Measurements from ENCODE around the gene TSPAN3.

Gene TSPAN3

GRCh38 chr15:77001966-77002365, 68.9 kb downstream of the TSPAN3 start:
- Histone ChIP-seq H3K4me2 (ENCODE audit: insufficient read depth, low read length, poor library complexity, severe bottlenecking) (no peak overlapping the region), H2AFZ (ENCODE audit: low read length) (no peak overlapping the region), H2BK120ac (ENCODE audit: low read depth, low read length) (no peak overlapping the region), H3K27ac (replicated peaks; ENCODE audit: low read length) (no peak overlapping the region), H4K8ac (ENCODE audit: low read depth, low read length) (no peak overlapping the region), H3K14ac (ENCODE audit: low read length) (no peak overlapping the region), H3K36me3 (replicated peaks in 1 of 2; ENCODE audit: control insufficient read depth in 2 of 2, insufficient read depth in 2 of 2, low read length in 2 of 2) (no peaks in the 10 kb centered on the region), H3K23ac (ENCODE audit: low read depth, low read length, poor library complexity) (peak overlapping the region; percentile 16), H3K79me1 (ENCODE audit: low read depth, low read length) (no peaks in the 10 kb centered on the region), H3K18ac (ENCODE audit: low read length) (no peak overlapping the region), H2BK15ac (ENCODE audit: low read length) (no peak overlapping the region), H2BK5ac (ENCODE audit: low read length) (no peak overlapping the region), H4K91ac (ENCODE audit: low read depth, low read length, poor library complexity) (no peak overlapping the region), H3K4me3 (ENCODE audit: low read length in 2 of 2) (no peak overlapping the region), H2AK5ac (ENCODE audit: low read depth, low read length) (no peak overlapping the region), H3K27me3 (ENCODE audit: control insufficient read depth in 3 of 3, insufficient read depth in 3 of 3, low read depth in 1 of 3, low read length in 3 of 3) (peaks cover 0 to 59% (median 0%) of the 10 kb centered on the region in 3 experiments), H3K9ac (ENCODE audit: low read depth, low read length, poor library complexity) (peak overlapping the region; percentile 63), H2BK12ac (ENCODE audit: low read length) (no peak overlapping the region), H3K9me3 (replicated peaks in 1 of 2; ENCODE audit: control insufficient read depth in 2 of 2, insufficient read depth in 1 of 2, low read depth in 1 of 2, low read length in 2 of 2) (no peaks in the 10 kb centered on the region), H3K4ac (ENCODE audit: low read length) (no peak overlapping the region), H3K4me1 (ENCODE audit: control insufficient read depth in 2 of 2, insufficient read depth in 1 of 2, low read depth in 1 of 2, low read length in 2 of 2) (no peaks in the 10 kb centered on the region)
- no peak for DNase-seq (ENCODE audit: low spot score)
- WGBS, 2 donors (ENCODE audit: extremely low coverage in 2 of 2, insufficient read length in 2 of 2, insufficient replicate concordance in 1 of 2) = no CpG with 5 or more reads among the region's 4 CpGs

- no peak overlapping the region for H4K8ac ChIP-seq (ENCODE audit: low read depth, low read length)
- H3K36me3 ChIP-seq (replicated peaks in 1 of 2; ENCODE audit: control insufficient read depth in 2 of 2, insufficient read depth in 2 of 2, low read length in 2 of 2) = no peaks in the 10 kb centered on the region
- H2AK5ac ChIP-seq (ENCODE audit: low read depth, low read length) = no peak overlapping the region
- H2BK120ac ChIP-seq (ENCODE audit: low read depth, low read length) = no peak overlapping the region
- H3K4me2 ChIP-seq (ENCODE audit: insufficient read depth, low read length, poor library complexity, severe bottlenecking) = no peak overlapping the region
- DNase-seq (ENCODE audit: low spot score) = no peak
- H2AFZ ChIP-seq (ENCODE audit: low read length) = no peak overlapping the region
- H3K4me1 ChIP-seq (ENCODE audit: control insufficient read depth in 2 of 2, insufficient read depth in 1 of 2, low read depth in 1 of 2, low read length in 2 of 2) = no peaks in the 10 kb centered on the region
- no peak overlapping the region for H3K27ac ChIP-seq (replicated peaks; ENCODE audit: low read length)
- no peak overlapping the region for H3K4ac ChIP-seq (ENCODE audit: low read length)
- peaks cover 0 to 61% (median 0%) of the 10 kb centered on the region in 3 experiments for H3K27me3 ChIP-seq (ENCODE audit: control insufficient read depth in 3 of 3, insufficient read depth in 3 of 3, low read depth in 1 of 3, low read length in 3 of 3)
- WGBS, 2 donors (ENCODE audit: extremely low coverage in 2 of 2, insufficient read length in 2 of 2, insufficient replicate concordance in 1 of 2) = no CpG with 5 or more reads among the region's 4 CpGs
- no peak overlapping the region for H4K91ac ChIP-seq (ENCODE audit: low read depth, low read length, poor library complexity)
- H3K14ac ChIP-seq (ENCODE audit: low read length) = no peak overlapping the region
- H2BK12ac ChIP-seq (ENCODE audit: low read length) = no peak overlapping the region
- H2BK15ac ChIP-seq (ENCODE audit: low read length) = no peak overlapping the region
- no peak overlapping the region for H3K9ac ChIP-seq (ENCODE audit: low read depth, low read length, poor library complexity)
- no peaks in the 10 kb centered on the region for H3K9me3 ChIP-seq (replicated peaks in 1 of 2; ENCODE audit: control insufficient read depth in 2 of 2, insufficient read depth in 1 of 2, low read depth in 1 of 2, low read length in 2 of 2)
- H2BK5ac ChIP-seq (ENCODE audit: low read length) = no peak overlapping the region
- no peaks in the 10 kb centered on the region for H3K79me1 ChIP-seq (ENCODE audit: low read depth, low read length)
- H3K4me3 ChIP-seq (ENCODE audit: low read length in 2 of 2) = no peak overlapping the region
- no peak overlapping the region for H3K18ac ChIP-seq (ENCODE audit: low read length)
- peak overlapping the region; percentile 29 for H3K23ac ChIP-seq (ENCODE audit: low read depth, low read length, poor library complexity)
Observed at GRCh38 chr15:77001351-77001750, 69.6 kb downstream of the TSPAN3 start.

- no peak overlapping the region for H4K8ac ChIP-seq (ENCODE audit: low read depth, low read length)
- H3K18ac ChIP-seq (ENCODE audit: low read length) = no peak overlapping the region
- peaks cover 0 to 66% (median 0%) of the 10 kb centered on the region in 3 experiments for H3K27me3 ChIP-seq (ENCODE audit: control insufficient read depth in 3 of 3, insufficient read depth in 3 of 3, low read depth in 1 of 3, low read length in 3 of 3)
- H3K4me3 ChIP-seq (ENCODE audit: low read length in 2 of 2) = no peak overlapping the region
- no peak overlapping the region for H2BK12ac ChIP-seq (ENCODE audit: low read length)
- H3K9me3 ChIP-seq (replicated peaks in 1 of 2; ENCODE audit: control insufficient read depth in 2 of 2, insufficient read depth in 1 of 2, low read depth in 1 of 2, low read length in 2 of 2) = no peaks in the 10 kb centered on the region
- no peak overlapping the region for H3K27ac ChIP-seq (replicated peaks; ENCODE audit: low read length)
- DNase-seq (ENCODE audit: low spot score) = no peak
- no peaks in the 10 kb centered on the region for H3K4me1 ChIP-seq (ENCODE audit: control insufficient read depth in 2 of 2, insufficient read depth in 1 of 2, low read depth in 1 of 2, low read length in 2 of 2)
- no peak overlapping the region for H2AFZ ChIP-seq (ENCODE audit: low read length)
- no peak overlapping the region for H3K23ac ChIP-seq (ENCODE audit: low read depth, low read length, poor library complexity)
- H2BK120ac ChIP-seq (ENCODE audit: low read depth, low read length) = no peak overlapping the region
- H3K14ac ChIP-seq (ENCODE audit: low read length) = no peak overlapping the region
- WGBS, 2 donors (ENCODE audit: extremely low coverage in 2 of 2, insufficient read length in 2 of 2, insufficient replicate concordance in 1 of 2) = no CpG with 5 or more reads among the region's 2 CpGs
- H3K4ac ChIP-seq (ENCODE audit: low read length) = no peak overlapping the region
- H4K91ac ChIP-seq (ENCODE audit: low read depth, low read length, poor library complexity) = no peak overlapping the region
- H3K4me2 ChIP-seq (ENCODE audit: insufficient read depth, low read length, poor library complexity, severe bottlenecking) = no peak overlapping the region
- no peak overlapping the region for H2AK5ac ChIP-seq (ENCODE audit: low read depth, low read length)
- no peak overlapping the region for H2BK15ac ChIP-seq (ENCODE audit: low read length)
- no peaks in the 10 kb centered on the region for H3K36me3 ChIP-seq (replicated peaks in 1 of 2; ENCODE audit: control insufficient read depth in 2 of 2, insufficient read depth in 2 of 2, low read length in 2 of 2)
- H3K79me1 ChIP-seq (ENCODE audit: low read depth, low read length) = no peaks in the 10 kb centered on the region
- H3K9ac ChIP-seq (ENCODE audit: low read depth, low read length, poor library complexity) = no peak overlapping the region
- no peak overlapping the region for H2BK5ac ChIP-seq (ENCODE audit: low read length)
Observed at GRCh38 chr15:76999996-77000395, 70.9 kb downstream of the TSPAN3 start.

- Histone ChIP-seq H3K27me3 (ENCODE audit: control insufficient read depth in 3 of 3, insufficient read depth in 3 of 3, low read depth in 1 of 3, low read length in 3 of 3) (peaks cover 0 to 66% (median 0%) of the 10 kb centered on the region in 3 experiments), H4K91ac (ENCODE audit: low read depth, low read length, poor library complexity) (no peak overlapping the region), H3K79me1 (ENCODE audit: low read depth, low read length) (no peaks in the 10 kb centered on the region), H3K9me3 (replicated peaks in 1 of 2; ENCODE audit: control insufficient read depth in 2 of 2, insufficient read depth in 1 of 2, low read depth in 1 of 2, low read length in 2 of 2) (no peaks in the 10 kb centered on the region), H3K36me3 (replicated peaks in 1 of 2; ENCODE audit: control insufficient read depth in 2 of 2, insufficient read depth in 2 of 2, low read length in 2 of 2) (no peaks in the 10 kb centered on the region), H2BK5ac (ENCODE audit: low read length) (no peak overlapping the region), H3K23ac (ENCODE audit: low read depth, low read length, poor library complexity) (no peak overlapping the region), H4K8ac (ENCODE audit: low read depth, low read length) (peak overlapping the region; percentile 52), H2AK5ac (ENCODE audit: low read depth, low read length) (no peak overlapping the region), H2BK12ac (ENCODE audit: low read length) (no peak overlapping the region), H3K4me3 (ENCODE audit: low read length in 2 of 2) (no peak overlapping the region), H3K18ac (ENCODE audit: low read length) (no peak overlapping the region), H3K4ac (ENCODE audit: low read length) (no peak overlapping the region), H3K9ac (ENCODE audit: low read depth, low read length, poor library complexity) (no peak overlapping the region), H2BK120ac (ENCODE audit: low read depth, low read length) (no peak overlapping the region), H3K4me1 (ENCODE audit: control insufficient read depth in 2 of 2, insufficient read depth in 1 of 2, low read depth in 1 of 2, low read length in 2 of 2) (no peaks in the 10 kb centered on the region), H2BK15ac (ENCODE audit: low read length) (no peak overlapping the region), H2AFZ (ENCODE audit: low read length) (peak overlapping the region; percentile 66), H3K27ac (replicated peaks; ENCODE audit: low read length) (no peak overlapping the region), H3K4me2 (ENCODE audit: insufficient read depth, low read length, poor library complexity, severe bottlenecking) (no peak overlapping the region), H3K14ac (ENCODE audit: low read length) (no peak overlapping the region)
- no peak for DNase-seq (ENCODE audit: low spot score)
- WGBS, 2 donors (ENCODE audit: extremely low coverage in 2 of 2, insufficient read length in 2 of 2, insufficient replicate concordance in 1 of 2) = no CpG with 5 or more reads among the region's 8 CpGs
Observed at GRCh38 chr15:76998663-76999285, 72.1 kb downstream of the TSPAN3 start.

Measured in neuronal stem cell (in vitro differentiated cells).